Measurements from ENCODE around the gene TESK2.

- TF ChIP-seq CTCF (IDR thresholded peaks at IDR 0.05) = no peak
- no peak for TF ChIP-seq POLR2A (IDR thresholded peaks at IDR 0.05)
Measured at GRCh38 chr1:45322486-45323040, 168.4 kb downstream of the TESK2 start.
